Activated CD4-positive, alpha-beta T cell treated with anti-CD3 and anti-CD28 coated beads for 36 hours (primary cell): ENCODE measurements around the gene ZBP1. TPM values are rescaled to one million over a fixed set of nuclear protein-coding genes. Genes with fewer than 3 reads are reported as not detected.

ENCODE experiments used
- ATAC-seq: fragments of 200-7000 bp; cut with Tn5 transposase; one replicate; pipeline ENCODE4 v1.10.0; 2021; ENCODE audit warnings: mild to moderate bottlenecking, moderate library complexity
- CTCF ChIA-PET: fragments of 350-600 bp; sonication (Branson Sonifier 250); formaldehyde crosslinking; loops from one replicate; lab custom pipeline; 2021; ENCODE audit warnings: antibody characterized with exemption; lab: Charles Lee
- POLR2A ChIA-PET: fragments of 350-600 bp; sonication (Branson Sonifier 250); formaldehyde crosslinking; loops from one replicate; lab custom pipeline; 2021; ENCODE audit warnings: antibody characterized with exemption, inconsistent platforms; lab: Charles Lee
- DNase-seq: peaks from one replicate; pipeline ENCODE4 v3.0.0-alpha.2; 2020
- H3K27ac Mint-ChIP-seq: one replicate; pipeline ENCODE4 v1.8.0; 2021; ENCODE audit warnings: mixed read lengths
- H3K27me3 Mint-ChIP-seq: one replicate; pipeline ENCODE4 v1.8.0; 2021; ENCODE audit warnings: mixed read lengths
- H3K36me3 Mint-ChIP-seq: one replicate; pipeline ENCODE4 v1.8.0; 2021; ENCODE audit warnings: low read depth, mixed read lengths
- H3K4me1 Mint-ChIP-seq: one replicate; pipeline ENCODE4 v1.8.0; 2021; ENCODE audit warnings: mixed read lengths
- H3K4me3 Mint-ChIP-seq: one replicate; pipeline ENCODE4 v1.8.0; 2021; ENCODE audit warnings: mild to moderate bottlenecking, moderate library complexity, mixed read lengths
- H3K9me3 Mint-ChIP-seq: one replicate; pipeline ENCODE4 v1.8.0; 2021; ENCODE audit warnings: low read depth, mixed read lengths
- intact Hi-C, 2 experiments: fragments of 100-400 bp; cut with DNase I in 1 of 2; cut with micrococcal nuclease in 1 of 2; formaldehyde crosslinking; loops; one replicate each; pipeline versions ENCODE4 v1.14.2 to v1.15.1; 2022 to 2024; cut with DNase I, micrococcal nuclease
- total RNA-seq, 2 experiments: library from RNA; stranded (reverse); gene quantifications; one replicate each; pipeline ENCODE4 v1.2.3, GENCODE V29; 2021

ZBP1 gene
- total RNA-seq, 2 experiments from 2014 or later = 0.30 to 1.4 TPM

DNA sequence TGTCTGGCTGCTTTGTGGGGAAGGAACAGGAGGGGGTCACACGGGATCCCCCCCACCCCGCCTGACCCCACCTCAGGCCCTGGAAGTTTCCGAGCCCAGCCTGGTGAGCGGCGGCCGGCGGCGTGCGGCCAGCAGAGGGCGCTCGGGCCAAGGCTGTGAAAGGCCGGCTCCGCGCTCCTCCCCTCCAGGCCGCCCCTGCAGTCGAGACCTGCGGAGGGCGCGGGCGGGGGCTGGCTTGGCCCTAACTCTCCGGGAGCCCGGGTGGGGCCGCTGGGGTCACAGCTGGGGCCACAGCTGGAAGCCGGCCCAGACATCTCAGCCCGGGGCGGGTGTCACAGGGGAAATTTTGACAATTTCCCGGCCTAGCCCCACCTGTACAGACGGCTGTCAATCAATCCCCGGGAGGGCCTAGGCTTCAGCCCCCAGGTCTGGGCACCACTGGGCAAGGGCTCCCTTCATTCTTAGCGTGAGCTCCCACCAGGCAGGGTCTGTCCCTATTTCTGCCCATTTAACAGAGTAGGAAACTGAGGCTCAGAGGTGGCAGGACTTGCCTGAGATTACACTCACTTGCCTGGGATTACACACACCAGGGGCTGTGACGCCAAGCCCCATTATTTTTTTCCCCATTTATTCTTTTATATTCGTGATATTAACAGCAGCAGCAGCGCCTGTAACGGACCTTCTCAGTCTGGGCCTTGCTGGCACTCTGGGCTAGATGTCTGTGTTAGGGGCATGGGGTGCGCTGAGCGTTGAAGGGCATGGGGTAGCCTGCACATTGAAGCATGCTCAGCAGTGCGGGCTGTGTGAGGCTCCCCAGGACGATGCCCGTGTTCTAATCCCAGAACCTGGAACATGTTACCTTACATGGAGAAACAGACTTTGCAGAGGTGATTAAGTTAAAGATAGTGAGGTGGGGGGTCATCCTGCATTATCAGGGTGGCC, 23.0 kb downstream of the ZBP1 start:
- intact Hi-C loops = loop anchor here (1.0 kb wide), 5 partner anchors 22 to 612 kb away; no protein-coding TSS in a partner anchor
- H3K27ac Mint-ChIP-seq = no peak overlapping the region
- H3K4me1 Mint-ChIP-seq = peaks cover 2% of the 10 kb centered on the region
- ChIA-PET CTCF (interaction anchor here (0.7 to 2.0 kb wide), 13 partner anchors 9 to 614 kb away, joined by 3 to 13 read pairs (median 5); no protein-coding TSS in a partner anchor), POLR2A (no interaction called here)
- H3K9me3 Mint-ChIP-seq = no peaks in the 10 kb centered on the region
- DNase-seq (peak; percentile 84), ATAC-seq (peak; percentile 70)
- H3K4me3 Mint-ChIP-seq = no peak overlapping the region
- no peaks in the 10 kb centered on the region for H3K36me3 Mint-ChIP-seq
- H3K27me3 Mint-ChIP-seq = peaks cover 3% of the 10 kb centered on the region

DNA sequence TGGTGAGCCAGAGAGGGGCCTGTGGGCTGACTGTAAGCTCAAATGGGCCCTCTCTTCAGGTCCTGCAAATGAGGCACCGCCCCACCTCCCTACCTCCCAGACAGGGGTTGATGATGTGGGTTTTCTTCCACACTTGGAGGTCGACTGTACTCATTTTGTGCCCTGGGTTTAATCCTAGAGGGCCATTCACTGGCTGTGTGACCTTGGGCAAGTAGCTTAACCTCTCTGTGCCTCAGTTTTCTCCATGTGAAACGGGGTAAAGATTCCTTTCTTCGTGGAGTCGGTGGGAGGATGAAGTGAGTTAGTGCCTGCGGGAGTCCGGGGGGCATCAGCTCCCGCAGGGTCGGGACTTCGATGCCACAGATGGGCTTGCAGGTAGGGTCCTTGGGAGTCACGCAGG, 23.9 kb downstream of the ZBP1 start:
- no peaks in the 10 kb centered on the region for H3K36me3 Mint-ChIP-seq
- POLR2A ChIA-PET = no interaction called here
- H3K27me3 Mint-ChIP-seq = peaks cover 3% of the 10 kb centered on the region
- H3K27ac Mint-ChIP-seq = no peak overlapping the region
- intact Hi-C loops = no loop called here
- DNase-seq = no peak
- no peaks in the 10 kb centered on the region for H3K9me3 Mint-ChIP-seq
- H3K4me3 Mint-ChIP-seq = no peak overlapping the region
- peaks cover 2% of the 10 kb centered on the region for H3K4me1 Mint-ChIP-seq
- CTCF ChIA-PET = interaction anchor here (0.5 to 3.0 kb wide), 23 partner anchors 10 to 1981 kb away, joined by 3 to 14 read pairs (median 4); partner anchors contain the start of gene ZBP1
- ATAC-seq = no peak

DNA sequence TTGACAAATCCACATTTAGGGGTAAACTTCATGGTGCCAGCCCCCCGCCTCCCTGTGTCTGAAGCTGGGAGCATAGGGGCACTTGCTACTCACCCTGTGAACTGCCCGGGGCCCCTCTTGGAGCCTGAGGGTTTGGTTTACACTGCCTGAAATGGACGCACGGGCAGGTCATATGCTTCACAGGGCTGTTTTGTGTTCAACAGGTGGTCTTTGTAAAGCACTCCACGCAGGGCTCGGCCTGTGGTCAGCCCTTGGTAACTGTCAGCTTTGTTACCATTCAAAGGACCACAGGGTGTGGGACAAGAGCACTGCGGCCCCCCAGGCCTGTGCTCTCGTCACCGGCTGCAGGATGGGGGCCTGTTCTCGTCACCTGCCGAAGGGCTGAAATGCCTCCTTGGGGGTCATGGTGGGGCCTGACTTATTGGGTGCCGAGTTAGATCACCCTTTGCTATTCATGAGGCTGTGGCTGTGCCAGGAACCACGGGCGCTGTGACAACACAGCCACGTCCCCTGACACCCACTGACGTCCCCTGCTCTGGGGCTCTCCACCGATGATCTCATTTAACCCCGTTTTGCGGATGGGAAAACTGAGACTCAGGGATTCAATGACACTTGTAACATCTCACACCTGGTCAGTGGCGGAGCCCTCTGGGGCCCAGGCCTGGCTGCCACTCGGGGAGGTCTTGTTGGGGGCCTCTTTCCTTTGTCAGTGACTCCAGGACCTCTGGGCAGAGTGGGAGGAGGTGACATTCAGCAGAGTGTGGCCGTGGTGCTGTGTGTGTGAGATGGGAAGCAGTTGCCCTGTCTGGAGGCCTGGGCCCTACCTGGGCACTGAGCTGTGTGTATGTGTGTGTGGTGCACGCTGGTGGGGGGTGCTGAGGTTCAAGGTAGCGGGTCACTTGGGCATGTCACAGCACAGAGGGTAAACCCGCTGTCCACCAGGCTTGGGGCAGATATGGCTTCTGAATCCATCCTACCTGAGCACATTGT, 24.9 kb downstream of the ZBP1 start:
- CTCF ChIA-PET = interaction anchor here (0.5 to 3.0 kb wide), 24 partner anchors 9 to 1982 kb away, joined by 3 to 14 read pairs (median 4); partner anchors contain the start of gene ZBP1

GRCh38 chr20:57594092-57594951, 25.9 kb downstream of the ZBP1 start:
- peak; percentile 52 for ATAC-seq
- Mint-ChIP-seq H3K27me3 (peaks cover 3% of the 10 kb centered on the region), H3K9me3 (no peaks in the 10 kb centered on the region), H3K27ac (no peak overlapping the region), H3K4me1 (no peaks in the 10 kb centered on the region), H3K36me3 (no peaks in the 10 kb centered on the region), H3K4me3 (no peak overlapping the region)
- peak; percentile 77 for DNase-seq
- ChIA-PET CTCF (interaction anchor here (0.6 to 3.0 kb wide), 14 partner anchors 10 to 689 kb away, joined by 3 to 14 read pairs (median 4); partner anchors contain the start of gene ZBP1), POLR2A (no interaction called here)
- intact Hi-C loops = loop anchor here (1.0 to 2.0 kb wide), 6 partner anchors 80 to 502 kb away; no protein-coding TSS in a partner anchor

More for the DNA sequence above, 24.9 kb downstream of the ZBP1 start:
- no peak for DNase-seq
- no peak for ATAC-seq
- intact Hi-C loops = loop anchor here (2.0 kb wide), 3 partner anchors 97 to 503 kb away; no protein-coding TSS in a partner anchor
- H3K4me3 Mint-ChIP-seq = no peak overlapping the region
- no peak overlapping the region for H3K27ac Mint-ChIP-seq
- no peaks in the 10 kb centered on the region for H3K36me3 Mint-ChIP-seq
- H3K27me3 Mint-ChIP-seq = peaks cover 3% of the 10 kb centered on the region
- H3K9me3 Mint-ChIP-seq = no peaks in the 10 kb centered on the region
- no peaks in the 10 kb centered on the region for H3K4me1 Mint-ChIP-seq
- POLR2A ChIA-PET = no interaction called here

GRCh38 chr20:57593134-57593886, 26.9 kb downstream of the ZBP1 start:
- ChIA-PET POLR2A (no interaction called here), CTCF (interaction anchor here (0.8 to 1.6 kb wide), 4 partner anchors 9 to 95 kb away, joined by 3 to 6 read pairs (median 4); no protein-coding TSS in a partner anchor)
- H3K27ac Mint-ChIP-seq = no peak overlapping the region
- peaks cover 3% of the 10 kb centered on the region for H3K27me3 Mint-ChIP-seq
- no peaks in the 10 kb centered on the region for H3K4me1 Mint-ChIP-seq
- H3K36me3 Mint-ChIP-seq = no peaks in the 10 kb centered on the region
- H3K4me3 Mint-ChIP-seq = no peak overlapping the region
- ATAC-seq = no peak
- intact Hi-C loops = no loop called here
- no peaks in the 10 kb centered on the region for H3K9me3 Mint-ChIP-seq
- no peak for DNase-seq

- Mint-ChIP-seq H3K9me3 (peaks cover 3% of the 10 kb centered on the region), H3K27ac (no peak overlapping the region), H3K36me3 (no peaks in the 10 kb centered on the region), H3K4me3 (no peak overlapping the region), H3K4me1 (no peaks in the 10 kb centered on the region), H3K27me3 (no peaks in the 10 kb centered on the region)
- CTCF ChIA-PET = interaction anchor here (0.8 to 1.6 kb wide), 5 partner anchors 10 to 94 kb away, joined by 3 to 6 read pairs (median 3); no protein-coding TSS in a partner anchor
- intact Hi-C loops = no loop called here
- no peak for DNase-seq
- no peak for ATAC-seq
- POLR2A ChIA-PET = no interaction called here
Measured at GRCh38 chr20:57592263-57593092, 27.7 kb downstream of the ZBP1 start.

DNA sequence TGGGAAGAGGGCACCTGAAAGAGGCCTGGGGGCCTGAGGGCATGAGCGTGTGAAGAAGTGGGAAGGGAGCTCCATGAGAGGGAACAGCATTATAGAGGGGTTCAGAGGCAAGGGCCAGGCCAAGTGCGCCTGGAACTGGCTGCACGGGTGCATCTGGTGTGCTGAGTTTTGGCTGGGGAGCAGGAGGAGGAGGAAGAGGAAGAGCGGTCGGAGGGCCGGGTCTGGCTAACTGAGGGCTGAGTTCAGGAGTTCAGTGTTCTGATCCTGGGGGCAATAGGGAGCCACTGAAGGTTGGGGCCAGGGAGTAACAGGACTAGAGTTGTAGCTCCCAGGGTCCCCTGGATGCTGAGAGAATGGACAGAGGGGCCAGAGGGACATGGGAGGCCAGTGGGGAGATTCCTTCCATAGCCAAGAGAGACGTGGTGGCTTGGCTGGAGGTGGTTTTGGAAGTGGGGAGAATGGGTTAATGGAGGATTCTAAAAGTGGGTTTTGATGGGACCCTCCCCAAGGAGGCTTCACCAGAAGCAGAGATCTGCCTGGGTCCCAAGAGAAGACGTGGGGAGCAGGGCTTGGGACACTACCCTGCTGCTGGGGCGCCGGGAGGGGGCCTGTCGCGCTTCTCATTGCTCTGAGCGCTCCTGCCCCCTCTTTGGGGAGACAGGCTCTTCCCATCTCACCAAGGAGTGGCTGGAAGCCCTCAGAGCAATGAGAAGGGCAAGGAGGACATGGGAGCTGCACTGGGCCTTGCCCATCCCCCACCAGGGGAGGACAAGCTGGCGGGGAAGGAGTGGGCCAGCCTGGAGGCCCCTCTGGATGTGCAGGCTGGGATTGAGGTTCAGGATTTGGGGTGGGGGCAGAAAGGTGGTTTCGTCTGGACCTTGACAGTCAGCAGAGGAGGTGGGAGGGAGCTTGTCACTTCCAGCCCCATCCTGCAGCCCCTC, 28.7 kb downstream of the ZBP1 start:
- no peak overlapping the region for H3K27ac Mint-ChIP-seq
- POLR2A ChIA-PET = no interaction called here
- CTCF ChIA-PET = interaction anchor here (0.6 to 1.5 kb wide), 3 partner anchors 10 to 28 kb away, joined by 3 to 4 read pairs (median 3); no protein-coding TSS in a partner anchor

GRCh38 chr20:57590485-57591288, 29.5 kb downstream of the ZBP1 start:
- Mint-ChIP-seq H3K27me3 (peaks cover 3% of the 10 kb centered on the region), H3K4me1 (no peaks in the 10 kb centered on the region), H3K4me3 (no peak overlapping the region), H3K27ac (no peak overlapping the region), H3K36me3 (no peaks in the 10 kb centered on the region), H3K9me3 (peaks cover 3% of the 10 kb centered on the region)
- ATAC-seq (no peak), DNase-seq (no peak)
- ChIA-PET CTCF (interaction anchor here (0.6 kb wide), 1 partner anchor 18 kb away, joined by 3 read pairs; no protein-coding TSS in a partner anchor), POLR2A (no interaction called here)
- intact Hi-C loops = no loop called here

More for the DNA sequence above, 28.7 kb downstream of the ZBP1 start:
- peaks cover 3% of the 10 kb centered on the region for H3K9me3 Mint-ChIP-seq
- no peaks in the 10 kb centered on the region for H3K36me3 Mint-ChIP-seq
- ATAC-seq = no peak
- no peak overlapping the region for H3K4me3 Mint-ChIP-seq
- intact Hi-C loops = no loop called here
- DNase-seq = no peak
- H3K4me1 Mint-ChIP-seq = no peaks in the 10 kb centered on the region
- peaks cover 1% of the 10 kb centered on the region for H3K27me3 Mint-ChIP-seq
